Cerebellar nuclear complex (tissue), 1 donor: ENCODE data around the gene STT3A.

ENCODE experiments used
- DNase-seq, 2 experiments: peaks; one replicate each; lab custom pipeline; 2025; lab: John Stamatoyannopoulos, UW

The STT3A gene

DNA sequence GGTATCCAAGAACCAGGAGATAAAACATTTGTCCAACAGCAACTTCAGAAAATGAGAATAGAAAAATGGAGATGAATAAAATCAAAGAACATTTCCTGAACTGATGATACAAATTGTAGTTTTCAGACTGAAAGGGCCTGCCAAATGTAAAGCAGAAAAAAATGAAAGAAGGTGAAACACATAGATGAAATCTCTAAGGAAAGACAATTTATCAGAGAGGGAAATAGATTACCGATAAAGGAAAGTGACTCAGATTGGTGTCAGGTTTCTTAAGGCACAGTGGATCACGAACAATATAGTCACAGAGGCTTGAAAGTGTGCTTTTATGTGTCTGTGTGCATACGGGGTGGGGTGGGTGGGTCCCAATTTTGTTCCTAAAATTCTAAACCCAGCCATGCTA is 4.1 kb upstream of the STT3A start:
- DNase-seq, result no peak

GRCh38 chr11:125591649-125592304 is 875 bp upstream of the STT3A start:
- DNase-seq, result peak in 1 of 2 experiments; percentile 21

GRCh38 chr11:125593114-125593820 is 615 bp downstream of the STT3A start:
- no peak for DNase-seq

DNA sequence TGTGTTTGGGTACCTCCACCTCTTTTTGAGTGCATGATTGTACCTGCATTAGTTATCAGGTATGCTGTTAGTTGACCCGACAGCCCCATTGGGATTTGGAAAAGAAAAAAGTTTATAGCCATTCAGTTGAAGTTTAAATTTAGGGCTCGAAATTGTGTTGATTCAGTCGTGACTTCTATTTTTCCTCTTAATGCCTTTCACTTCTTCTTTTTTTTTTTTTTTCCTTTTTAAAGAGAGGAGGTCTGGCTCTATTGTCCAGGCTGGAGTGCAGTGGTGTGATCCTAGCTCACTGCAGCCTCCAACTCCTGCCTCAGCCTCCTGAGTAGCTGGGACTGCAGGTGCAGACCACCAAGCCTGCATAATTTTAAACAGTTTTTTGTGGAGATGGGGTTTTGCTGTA is 2.3 kb downstream of the STT3A start:
- DNase-seq, result no peak

- no peak for DNase-seq
These were observed 8.0 kb downstream of the STT3A start for GRCh38 chr11:125600663-125601062.

GRCh38 chr11:125603207-125603606 is 10.6 kb downstream of the STT3A start:
- no peak for DNase-seq

DNA sequence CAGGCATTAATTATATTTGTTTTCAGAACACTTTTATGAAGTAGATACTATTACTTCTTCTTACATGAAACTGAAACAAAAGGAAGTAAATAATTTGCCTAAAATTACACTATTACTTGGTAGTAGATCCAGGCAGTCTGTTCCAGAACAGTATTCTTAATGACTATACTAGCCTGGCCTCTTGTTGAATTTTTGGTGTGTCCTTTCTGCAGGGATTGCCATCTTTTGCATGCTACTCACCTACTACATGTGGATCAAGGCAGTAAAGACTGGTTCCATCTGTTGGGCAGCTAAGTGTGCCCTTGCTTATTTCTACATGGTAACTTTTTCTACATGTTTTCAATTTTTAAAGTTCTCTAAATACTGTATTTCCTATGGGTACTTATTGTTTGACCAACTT is 12.8 kb downstream of the STT3A start:
- no peak for DNase-seq

- DNase-seq, result no peak
These were observed 16.9 kb downstream of the STT3A start for GRCh38 chr11:125609545-125609944.

- DNase-seq, result no peak
These were observed 25.7 kb downstream of the STT3A start for GRCh38 chr11:125618383-125618782.

- DNase-seq, result no peak
These were observed 29.3 kb downstream of the STT3A start for GRCh38 chr11:125621995-125622394.

DNA sequence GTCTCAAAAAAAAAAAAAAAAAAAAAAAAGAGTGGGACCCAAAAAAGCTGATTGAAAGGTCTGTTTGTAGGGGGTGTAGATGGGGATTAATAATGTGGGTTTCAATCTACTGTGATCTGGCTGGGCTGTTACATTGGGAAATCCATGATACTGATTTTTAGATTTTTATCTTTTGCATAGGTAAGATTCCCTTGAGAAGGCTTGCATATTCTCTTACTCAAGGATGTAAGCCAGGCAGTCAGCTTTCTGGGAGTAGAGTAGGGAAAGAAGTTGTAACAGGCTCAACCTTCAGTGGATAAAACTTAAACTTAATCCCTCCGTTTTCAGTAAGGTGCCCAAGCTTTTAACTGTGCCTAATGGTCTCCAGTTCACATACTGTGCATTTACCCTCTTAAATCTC is 30.4 kb downstream of the STT3A start:
- DNase-seq, result no peak

DNA sequence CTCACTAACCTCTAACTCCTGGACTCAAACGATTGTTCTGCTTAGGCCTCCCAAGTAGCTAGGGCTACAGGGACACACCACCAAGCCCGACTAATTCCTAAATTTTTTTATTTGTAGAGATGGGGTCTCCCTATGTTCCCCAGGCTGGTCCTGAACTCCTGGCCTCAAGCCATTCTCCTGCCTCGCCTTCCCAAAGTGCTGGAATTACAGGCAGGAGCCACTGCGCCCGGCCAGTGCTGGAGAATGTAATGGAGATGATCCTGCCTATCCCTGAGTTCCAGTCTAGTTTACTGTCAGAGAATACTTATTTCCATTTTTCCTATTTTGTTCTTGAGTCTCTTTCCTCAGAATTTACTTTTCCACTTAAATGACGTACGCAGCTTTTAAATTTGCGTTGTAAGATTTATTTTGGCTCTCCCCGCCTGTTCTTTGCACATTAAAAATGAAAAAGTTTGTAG is 32.1 kb downstream of the STT3A start, which contains the start of gene CHEK1:
Gene CHEK1 (plus strand): TSS at position 408 of the 458 bp plus-strand sequence. CDS start 1,606 bp downstream, outside the sequence.
- DNase-seq, result no peak

GRCh38 chr11:125625225-125625629 is 32.6 kb downstream of the STT3A start:
- DNase-seq, result no peak

DNA sequence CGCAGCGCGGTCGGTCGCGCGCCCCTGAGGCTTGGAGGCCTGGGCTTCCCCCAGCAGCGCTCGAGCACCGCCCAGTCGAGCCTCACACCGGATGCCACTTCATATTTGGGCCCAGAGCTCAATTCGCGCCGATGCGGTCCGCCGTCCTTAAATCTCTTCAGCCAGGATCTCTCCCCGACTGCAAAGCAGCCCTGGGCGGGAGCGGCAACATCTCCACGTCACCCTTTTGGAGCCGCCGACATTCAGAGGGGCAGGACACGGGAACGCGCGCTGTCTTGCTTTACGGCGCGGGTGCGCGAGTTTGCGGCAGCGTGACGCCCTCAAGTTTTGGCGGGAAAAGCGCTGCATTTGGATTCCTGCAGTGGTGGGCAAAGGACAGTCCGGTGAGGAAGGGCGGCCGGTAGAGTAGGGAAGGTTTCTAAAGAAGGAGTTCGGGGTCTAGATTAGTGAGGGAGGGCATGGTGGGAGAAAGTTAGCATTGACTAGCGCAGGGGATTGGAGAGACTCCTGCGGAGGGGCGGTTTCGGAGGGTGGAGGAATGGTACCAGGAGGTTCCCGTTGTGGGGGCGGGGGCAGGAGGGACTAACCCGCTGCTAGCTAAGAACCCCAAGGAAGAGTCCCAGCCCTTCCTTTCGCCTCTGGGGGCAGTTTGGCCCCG is 33.1 kb downstream of the STT3A start:
- peak in 1 of 2 experiments; percentile 71 for DNase-seq

- DNase-seq, result no peak
These were observed 33.8 kb downstream of the STT3A start for GRCh38 chr11:125626288-125626950.

DNA sequence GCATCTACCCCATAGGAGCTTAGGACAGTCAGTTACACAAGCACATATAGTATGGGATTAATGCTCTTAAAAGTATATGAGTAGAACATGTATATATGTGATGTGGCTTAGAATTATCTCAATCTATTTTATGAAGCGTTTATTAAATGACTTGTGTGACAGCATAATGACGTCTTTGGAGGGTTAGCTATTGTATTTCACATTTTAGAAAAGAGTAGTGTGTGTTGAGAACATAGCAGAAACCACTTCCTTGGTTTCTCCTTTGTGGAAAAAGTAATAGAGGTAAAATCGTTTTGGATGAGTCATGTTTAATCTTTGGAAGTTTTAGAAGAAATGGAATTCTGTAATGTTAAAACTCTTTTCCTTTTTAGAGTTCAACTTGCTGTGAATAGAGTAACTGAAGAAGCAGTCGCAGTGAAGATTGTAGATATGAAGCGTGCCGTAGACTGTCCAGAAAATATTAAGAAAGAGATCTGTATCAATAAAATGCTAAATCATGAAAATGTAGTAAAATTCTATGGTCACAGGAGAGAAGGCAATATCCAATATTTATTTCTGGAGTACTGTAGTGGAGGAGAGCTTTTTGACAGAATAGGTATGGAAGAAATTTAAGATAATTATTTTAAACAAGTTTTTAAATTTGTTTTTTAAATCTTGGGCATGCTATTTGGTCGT is 34.7 kb downstream of the STT3A start:
- peak in 1 of 2 experiments; percentile 0 for DNase-seq

DNA sequence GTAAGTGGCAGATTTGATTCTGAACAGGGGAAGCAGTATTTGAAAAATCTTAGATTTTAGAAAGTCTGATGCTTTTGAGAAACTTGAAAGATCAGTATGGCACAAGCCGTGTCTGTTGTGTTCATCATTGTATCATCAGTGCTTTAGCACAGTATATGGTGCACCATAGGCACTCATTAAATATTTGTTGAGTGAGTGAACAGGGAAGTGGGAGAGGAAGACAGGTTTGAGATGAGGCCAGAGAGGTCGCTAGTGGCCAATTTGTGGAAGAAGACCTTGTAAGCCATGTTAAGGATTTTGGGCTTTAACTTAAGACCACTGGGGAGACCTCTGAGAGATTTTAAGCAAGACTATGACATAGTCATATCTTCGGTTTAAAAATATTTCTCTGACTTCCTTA is 45.2 kb downstream of the STT3A start:
- no peak for DNase-seq

DNA sequence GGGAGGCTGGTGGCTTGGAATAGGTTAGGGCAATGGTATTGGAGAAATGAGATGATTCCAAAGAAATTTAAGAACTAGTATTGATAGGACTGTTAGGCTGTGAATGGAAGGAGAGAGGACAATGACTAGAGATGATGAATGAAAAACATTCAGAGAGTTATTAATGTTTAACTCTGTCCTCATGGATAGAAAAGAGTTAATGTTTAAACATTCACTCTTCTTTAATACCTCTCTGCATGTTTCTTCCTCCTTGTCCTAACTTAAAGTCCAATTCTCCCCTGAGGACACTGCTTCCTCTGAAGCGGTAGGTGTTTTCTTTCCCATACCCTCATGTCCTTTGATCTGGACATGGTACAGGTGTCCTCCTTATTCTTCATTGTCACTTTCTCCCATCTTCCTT is 45.7 kb downstream of the STT3A start:
- DNase-seq, result no peak

GRCh38 chr11:125645871-125646270 is 53.2 kb downstream of the STT3A start:
- DNase-seq, result no peak

GRCh38 chr11:125649465-125650166 is 57.0 kb downstream of the STT3A start:
- no peak for DNase-seq

GRCh38 chr11:125662689-125663088 is 70.0 kb downstream of the STT3A start:
- no peak for DNase-seq
